Middle frontal gyrus (tissue), 1 donor: ENCODE results near the gene RIOK2.
"Not testable (repeated sequence)": the region's sequence is repeated elsewhere in the genome, so short reads cannot be mapped to it uniquely, and the experiment has no call there.

Experiments used
- DNase-seq: peaks from one replicate; pipeline ENCODE4 v3.0.0-alpha.2; 2015; ENCODE audit warnings: low spot score; ENCODE audit errors: extremely low spot score

The RIOK2 gene

GRCh38 chr5:97167435-97167834 lies 15.6 kb downstream of the RIOK2 start:
- DNase-seq, result no peak

- DNase-seq, result no peak
These were observed 17.3 kb downstream of the RIOK2 start for GRCh38 chr5:97165726-97166125.

DNA sequence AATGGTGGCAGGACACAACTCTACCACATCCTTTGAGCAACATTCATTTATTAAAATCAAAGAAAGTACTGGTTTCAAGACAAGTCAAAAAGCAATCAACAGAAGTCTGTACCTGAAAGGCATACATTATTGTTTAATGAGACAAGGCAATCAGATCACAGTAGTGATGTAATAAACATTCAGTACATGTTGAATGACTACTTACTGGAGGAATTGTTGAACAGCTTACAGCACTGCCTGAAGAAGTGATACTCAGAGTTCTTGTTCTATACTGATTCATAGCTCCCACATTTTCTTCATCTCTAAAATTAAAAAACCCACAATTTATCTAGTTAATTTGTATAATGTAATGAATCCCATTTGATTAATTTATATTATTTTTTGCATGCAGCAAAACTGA lies 18.2 kb downstream of the RIOK2 start:
- DNase-seq, result no peak

DNA sequence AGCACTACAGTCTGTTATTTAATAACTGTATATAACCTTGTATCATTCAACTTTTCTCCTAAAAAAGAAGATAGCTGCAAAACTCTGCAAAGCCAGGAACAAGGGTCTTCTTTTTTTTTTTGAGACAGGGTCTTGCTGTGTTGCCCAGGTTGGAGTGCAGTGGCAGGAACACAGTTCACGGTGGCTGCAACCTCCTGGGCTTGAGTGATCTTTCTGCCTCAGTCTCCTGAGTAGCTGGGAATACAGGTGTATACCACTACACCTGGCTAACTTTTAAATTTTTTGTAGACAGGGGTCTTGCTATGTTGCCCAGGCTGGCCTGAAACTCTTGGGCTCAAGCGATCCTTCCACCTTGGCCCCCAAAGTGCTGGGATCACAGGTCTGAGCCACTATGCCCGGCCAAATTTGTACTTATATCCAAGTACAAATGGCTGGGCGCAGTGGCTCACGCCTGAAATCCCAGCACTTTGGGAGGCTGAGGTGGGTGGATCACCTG lies 19.2 kb downstream of the RIOK2 start:
- DNase-seq, result no peak

GRCh38 chr5:97163360-97163764 lies 19.7 kb downstream of the RIOK2 start:
- no peak for DNase-seq

- DNase-seq, result peak; percentile 60
These were observed 21.0 kb downstream of the RIOK2 start for GRCh38 chr5:97162045-97162444.

DNA sequence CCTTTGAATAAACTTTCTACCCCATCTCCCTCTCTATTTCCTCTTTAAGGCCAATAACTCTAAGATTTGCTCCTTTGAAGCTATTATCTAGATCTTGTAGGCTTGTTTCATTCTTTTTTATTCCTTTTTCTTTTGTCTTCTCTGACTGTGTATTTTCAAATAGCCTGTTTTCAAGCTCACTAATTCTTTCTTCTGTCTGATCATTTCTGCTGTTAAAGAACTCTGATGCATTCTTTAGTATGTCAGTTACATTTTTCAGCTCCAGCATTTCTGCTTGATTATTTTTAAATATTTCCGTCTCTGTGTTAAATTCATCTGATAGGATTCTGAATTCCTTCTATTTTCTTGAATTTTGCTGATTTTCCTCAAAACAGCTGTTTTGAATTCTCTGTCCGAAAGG lies 25.4 kb downstream of the RIOK2 start:
- DNase-seq, result no peak

- no peak for DNase-seq
These were observed 31.7 kb downstream of the RIOK2 start for GRCh38 chr5:97151370-97151769.

DNA sequence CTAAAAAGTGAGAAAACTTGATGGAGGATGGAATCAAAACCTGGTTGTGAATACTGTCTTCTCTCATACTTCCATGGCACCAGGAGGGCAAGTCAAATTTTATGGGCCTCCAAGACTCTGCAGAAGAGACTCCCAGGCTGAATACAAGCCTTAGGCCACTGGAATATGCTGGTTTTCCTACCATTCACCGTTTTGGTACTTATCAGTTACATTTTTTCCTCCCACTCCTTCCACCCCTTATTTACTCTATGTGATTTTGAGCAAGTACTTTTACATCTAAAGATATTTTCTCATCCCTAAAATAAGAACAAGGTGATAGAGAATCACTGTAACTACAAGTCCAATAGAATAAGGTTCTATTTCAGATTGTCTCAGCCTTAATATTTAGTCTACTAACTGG lies 32.6 kb downstream of the RIOK2 start:
- DNase-seq, result no peak

DNA sequence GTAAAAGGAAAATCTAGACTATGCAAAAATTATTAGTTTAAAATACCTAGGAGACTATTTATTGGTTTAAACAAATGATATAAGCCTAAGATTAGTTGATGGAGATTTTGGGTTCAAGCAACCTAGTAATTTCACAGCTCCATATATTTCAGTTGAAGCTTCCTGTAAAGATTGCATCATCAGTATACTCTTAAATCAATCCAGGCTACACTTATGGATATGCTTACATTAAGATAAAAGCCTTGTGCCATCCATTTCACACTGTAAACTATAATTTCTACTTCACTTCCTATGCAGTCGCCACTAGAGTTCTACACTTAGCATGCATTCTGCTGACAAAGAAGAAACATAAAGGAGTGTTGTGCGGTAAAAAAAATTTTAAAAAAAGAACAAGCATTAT lies 33.3 kb downstream of the RIOK2 start:
- no peak for DNase-seq

DNA sequence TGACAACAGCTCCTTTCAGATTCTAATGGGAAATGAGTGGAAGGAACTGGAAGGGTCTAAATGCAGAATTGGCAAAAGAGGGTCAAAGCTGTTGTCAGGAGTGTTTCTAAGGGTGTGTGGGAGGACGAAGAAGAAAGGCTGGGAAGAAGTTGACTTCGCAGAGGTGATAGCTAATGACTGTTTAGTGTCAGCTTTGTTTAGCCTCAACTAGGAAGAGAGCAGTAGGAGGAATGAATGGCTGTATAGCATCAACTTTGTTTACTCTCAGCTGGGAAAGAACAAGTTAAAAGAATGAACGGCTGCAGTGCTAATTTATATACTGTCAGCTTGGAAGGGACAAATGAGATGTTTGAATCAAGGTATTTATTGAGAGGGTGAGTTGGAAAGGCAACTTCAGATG lies 34.8 kb downstream of the RIOK2 start:
- DNase-seq, result no peak

GRCh38 chr5:97143704-97144103 lies 39.3 kb downstream of the RIOK2 start:
- DNase-seq, result no peak

DNA sequence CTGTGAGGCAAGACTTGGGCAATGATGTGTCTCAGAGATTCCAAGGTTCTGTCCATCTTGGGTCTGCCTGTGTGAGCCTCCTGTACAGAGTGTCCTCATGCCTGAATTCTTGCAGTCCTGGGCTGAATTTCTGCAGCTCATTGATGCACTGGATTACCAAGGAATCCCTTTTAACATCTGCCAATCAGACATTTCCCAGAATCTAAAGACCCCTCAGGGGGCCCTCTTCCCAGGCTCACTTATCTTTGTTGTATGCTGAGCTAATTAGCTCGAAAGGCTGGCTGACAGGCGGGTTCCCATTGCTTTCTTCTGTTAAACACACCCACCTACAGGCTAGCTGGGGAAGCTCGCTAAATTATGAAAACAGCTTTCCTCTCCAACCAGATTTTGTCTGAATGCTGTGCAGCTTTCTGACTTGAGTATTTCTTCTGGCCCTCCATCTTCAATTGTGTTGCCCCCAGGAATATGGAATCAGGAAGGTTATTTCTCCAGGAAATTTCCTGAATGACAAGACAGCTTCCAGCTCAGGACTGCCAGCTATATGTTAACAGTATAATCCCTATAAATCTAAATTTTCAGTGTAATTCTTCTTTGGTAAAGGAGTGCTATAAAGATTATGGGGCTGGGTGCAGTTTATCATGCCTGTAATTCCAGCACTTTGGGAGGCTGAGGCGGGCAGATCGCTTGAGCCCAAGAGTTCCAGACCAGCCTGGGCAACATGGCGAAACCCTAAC lies 40.4 kb downstream of the RIOK2 start, which contains the start of gene LIX1:
TSS of gene LIX1 (minus strand) at position 91 of the 734 bp plus-strand sequence. CDS start at position 56, 35 bp downstream.
- peak; percentile 63 for DNase-seq

GRCh38 chr5:97141539-97141938 lies 41.5 kb downstream of the RIOK2 start:
- DNase-seq, result no peak

GRCh38 chr5:97141031-97141430 lies 42.0 kb downstream of the RIOK2 start:
- DNase-seq, result no peak

- DNase-seq, result not testable (repeated sequence)
These were observed 42.8 kb downstream of the RIOK2 start for GRCh38 chr5:97140250-97140649.

- no peak for DNase-seq
These were observed 46.6 kb downstream of the RIOK2 start for GRCh38 chr5:97136475-97136874.

DNA sequence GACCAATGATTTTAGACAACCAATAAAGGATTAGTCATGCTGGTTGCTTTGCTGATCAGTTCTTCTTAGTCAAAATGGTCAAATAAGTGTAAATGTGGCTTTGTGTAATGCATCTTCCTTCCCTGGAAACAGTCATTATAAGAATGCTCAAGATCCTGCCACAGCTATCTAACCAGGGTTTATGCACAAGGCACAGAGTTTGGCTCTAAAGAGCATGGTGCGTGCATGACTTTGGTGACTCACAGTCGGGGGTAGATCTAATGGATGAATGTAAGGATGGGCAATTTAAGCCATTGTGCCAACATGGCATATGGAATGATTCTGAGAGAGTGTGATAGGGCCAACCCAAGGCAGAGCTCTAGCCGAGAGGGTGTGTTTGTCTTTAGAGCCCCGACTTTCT lies 47.2 kb downstream of the RIOK2 start:
- no peak for DNase-seq

- DNase-seq, result no peak
These were observed 48.4 kb downstream of the RIOK2 start for GRCh38 chr5:97134634-97135033.

GRCh38 chr5:97133101-97133500 lies 49.9 kb downstream of the RIOK2 start:
- no peak for DNase-seq

GRCh38 chr5:97131921-97132320 lies 51.1 kb downstream of the RIOK2 start:
- DNase-seq, result no peak

DNA sequence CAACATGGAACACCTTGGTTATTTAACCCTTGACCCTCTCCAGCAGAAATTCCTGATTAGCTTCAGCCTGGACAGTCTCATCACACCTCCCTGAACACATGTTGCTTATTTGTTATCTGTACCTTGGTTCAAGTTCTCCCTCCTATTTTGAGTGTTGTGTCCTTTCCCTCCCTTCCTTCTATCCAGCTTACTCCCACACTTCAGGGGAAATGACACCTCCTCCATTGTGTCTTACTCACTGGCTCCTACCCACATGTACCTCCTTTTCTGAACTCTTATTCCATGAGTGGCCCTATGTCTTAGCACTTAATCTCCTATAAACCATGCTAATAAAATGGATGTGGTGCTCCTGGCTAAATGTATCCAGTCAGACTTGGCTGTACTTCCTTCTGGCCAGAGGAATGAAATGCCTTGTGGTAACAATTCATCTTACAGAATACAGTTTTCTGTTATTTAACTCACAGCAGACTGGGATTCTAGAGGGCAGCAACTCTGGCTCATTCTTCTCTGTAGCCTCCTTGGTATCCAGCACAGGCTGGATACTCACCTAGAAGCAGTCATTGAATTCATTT lies 51.8 kb downstream of the RIOK2 start:
- DNase-seq, result no peak

DNA sequence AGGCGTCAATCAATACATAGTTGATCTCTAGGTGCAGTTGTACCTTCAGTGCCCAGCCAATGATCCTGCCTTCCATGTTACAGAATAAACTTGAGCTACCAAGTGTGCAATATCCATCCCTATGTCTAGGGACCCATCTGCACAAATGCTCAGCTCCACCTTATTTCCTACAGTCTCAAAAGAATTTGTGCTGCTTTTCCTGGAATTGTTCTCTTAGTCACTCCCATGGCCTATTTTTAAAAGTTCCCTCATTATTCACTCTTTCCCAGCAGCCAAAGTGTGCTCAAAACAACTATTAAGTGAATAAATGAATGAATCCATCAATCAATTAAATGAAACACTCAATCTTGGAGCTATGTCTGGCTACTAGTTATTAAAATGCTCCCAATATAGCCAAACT lies 55.3 kb downstream of the RIOK2 start:
- no peak for DNase-seq
